IMR-90 (cell line): Measurements from ENCODE around the gene FTO. TPM values are rescaled to one million over a fixed set of nuclear protein-coding genes. Genes with fewer than 3 reads are reported as not detected.

Experiments
- ATAC-seq: fragments of 200-7000 bp; cut with Tn5 transposase; 2 replicates; pipeline ENCODE4 v1.9.1; 2020; ENCODE audit warnings: low read depth, mild to moderate bottlenecking, moderate library complexity
- BruUV-seq: library from RNA; stranded (reverse); fragments of 400-500 nt; replicated peaks from 2 replicates; lab custom pipeline; 2021; lab: Mats Ljungman, UMichigan
- CTCF ChIA-PET: fragments of 300-600 bp; formaldehyde crosslinking; extraction: SDS; loops from one replicate; lab custom pipeline; 2021; ENCODE audit warnings: antibody characterized with exemption; lab: Yijun Ruan, JAX
- POLR2A ChIA-PET: fragments of 300-600 bp; sonication (Branson Sonifier 250); formaldehyde crosslinking; loops from one replicate; lab custom pipeline; 2022; ENCODE audit warnings: antibody characterized with exemption; ENCODE audit not compliant: unreplicated experiment; lab: Charles Lee
- DNase-seq: peaks from one replicate; pipeline ENCODE4 v3.0.0; 2013
- H2AFZ ChIP-seq: replicated peaks from 2 replicates; pipeline ENCODE3; 2013; ENCODE audit warnings: low read length, mild to moderate bottlenecking; ENCODE audit not compliant: poor library complexity
- H2AK5ac ChIP-seq: 2 replicates; pipeline ENCODE4 v1.6.1; 2013; ENCODE audit warnings: low read depth, low read length, inconsistent platforms
- H2AK9ac ChIP-seq: replicated peaks from 2 replicates; pipeline ENCODE3; 2013; ENCODE audit warnings: mild to moderate bottlenecking, low read depth, low read length, moderate library complexity; ENCODE audit not compliant: poor library complexity
- H2BK120ac ChIP-seq: 2 replicates; pipeline ENCODE4 v1.6.1; 2013; ENCODE audit warnings: low read depth, low read length, inconsistent platforms
- H2BK15ac ChIP-seq: 3 replicates; pipeline ENCODE4 v1.6.1; 2013; ENCODE audit warnings: low read depth, low read length, inconsistent platforms
- H2BK20ac ChIP-seq: 2 replicates; pipeline ENCODE4 v1.6.1; 2013; ENCODE audit warnings: low read depth, mild to moderate bottlenecking, inconsistent platforms, low read length, moderate library complexity
- H2BK5ac ChIP-seq: 2 replicates; pipeline ENCODE4 v1.6.1; 2013; ENCODE audit warnings: mild to moderate bottlenecking, low read depth, low read length, inconsistent platforms; ENCODE audit not compliant: poor library complexity, severe bottlenecking
- H3K14ac ChIP-seq: replicated peaks from 2 replicates; pipeline ENCODE4 v1.6.1; 2013; ENCODE audit warnings: low read depth, low read length, inconsistent platforms
- H3K18ac ChIP-seq: 2 replicates; pipeline ENCODE4 v1.6.1; 2013; ENCODE audit warnings: low read depth, low read length, control low read depth
- H3K23ac ChIP-seq: 2 replicates; pipeline ENCODE4 v1.6.1; 2013; ENCODE audit warnings: low read depth, low read length, inconsistent platforms
- H3K27ac ChIP-seq: 2 replicates; pipeline ENCODE4 v1.5.1; 2013; ENCODE audit warnings: mild to moderate bottlenecking, control low read depth, low read length; ENCODE audit not compliant: insufficient read depth
- H3K27me3 ChIP-seq: 2 replicates; pipeline ENCODE4 v1.6.1; 2013; ENCODE audit warnings: low read length; ENCODE audit not compliant: control insufficient read depth, insufficient read depth
- H3K36me3 ChIP-seq: 2 replicates; pipeline ENCODE4 v1.6.1; 2013; ENCODE audit warnings: low read length, mixed read lengths; ENCODE audit not compliant: control insufficient read depth, insufficient read depth
- H3K4ac ChIP-seq: 2 replicates; pipeline ENCODE4 v1.6.1; 2013; ENCODE audit warnings: low read depth, low read length, inconsistent platforms
- H3K4me1 ChIP-seq: 2 replicates; pipeline ENCODE4 v1.6.1; 2013; ENCODE audit warnings: low read length, mixed read lengths; ENCODE audit not compliant: control insufficient read depth, insufficient read depth
- H3K4me2 ChIP-seq: 2 replicates; pipeline ENCODE4 v1.6.1; 2013; ENCODE audit warnings: low read depth, mild to moderate bottlenecking, control low read depth, low read length, moderate library complexity
- H3K4me3 ChIP-seq: 2 replicates; pipeline ENCODE4 v1.5.1; 2013; ENCODE audit warnings: low read depth, mild to moderate bottlenecking, control low read depth, low read length, moderate library complexity; ENCODE audit not compliant: insufficient read depth
- H3K56ac ChIP-seq: 2 replicates; pipeline ENCODE4 v1.6.1; 2013; ENCODE audit warnings: low read length, inconsistent platforms; ENCODE audit not compliant: insufficient read depth; ENCODE audit errors: extremely low read depth
- H3K79me1 ChIP-seq, 2 experiments: 2 replicates each; pipeline ENCODE4 v1.6.1; 2013; ENCODE audit warnings: low read length in 2 of 2, inconsistent platforms in 1 of 2, low read depth in 1 of 2
- H3K9ac ChIP-seq: 2 replicates; pipeline ENCODE4 v1.6.1; 2013; ENCODE audit warnings: low read depth, low read length, control low read depth
- H3K9me1 ChIP-seq: 2 replicates; pipeline ENCODE4 v1.6.1; 2013; ENCODE audit warnings: low read length, inconsistent platforms; ENCODE audit not compliant: insufficient read depth
- H3K9me3 ChIP-seq: 2 replicates; pipeline ENCODE4 v1.6.1; 2013; ENCODE audit warnings: low read length; ENCODE audit not compliant: control insufficient read depth, insufficient read depth
- H4K20me1 ChIP-seq: 2 replicates; pipeline ENCODE4 v1.6.1; 2013; ENCODE audit warnings: low read length, inconsistent platforms; ENCODE audit not compliant: insufficient read depth
- H4K5ac ChIP-seq: 2 replicates; pipeline ENCODE4 v1.6.1; 2013; ENCODE audit warnings: mild to moderate bottlenecking, low read depth, low read length, control low read depth
- H4K8ac ChIP-seq, 2 experiments: 2 replicates each; pipeline ENCODE4 v1.6.1; 2013; ENCODE audit warnings: low read depth in 2 of 2, low read length in 2 of 2, control low read depth in 1 of 2, inconsistent platforms in 1 of 2
- H4K91ac ChIP-seq: 2 replicates; pipeline ENCODE4 v1.6.1; 2013; ENCODE audit warnings: low read depth, low read length, inconsistent platforms; ENCODE audit not compliant: insufficient read depth
- BHLHE40 ChIP-seq: fragments of 150-350 bp; IDR thresholded peaks from 2 replicates; pipeline ENCODE4 v1.6.1; 2016; ENCODE audit warnings: mild to moderate bottlenecking, low read depth, low read length
- CEBPB ChIP-seq: IDR thresholded peaks from 2 replicates; pipeline ENCODE4 v1.6.1; 2012; ENCODE audit warnings: low read depth, low read length, improper control_type of control experiment
- FOS ChIP-seq: fragments of 150-350 bp; IDR thresholded peaks from 2 replicates; pipeline ENCODE4 v1.6.1; 2016; ENCODE audit warnings: low read depth, low read length
- MXI1 ChIP-seq: IDR thresholded peaks from 2 replicates; pipeline ENCODE4 v1.6.1; 2012; ENCODE audit warnings: low read depth, mild to moderate bottlenecking, low read length, moderate library complexity, borderline replicate concordance
- NFE2L2 ChIP-seq: fragments of 150-350 bp; IDR thresholded peaks from 2 replicates; pipeline ENCODE4 v1.6.1; 2016; ENCODE audit warnings: low read depth, mild to moderate bottlenecking, low read length
- POLR2A ChIP-seq: IDR thresholded peaks from 2 replicates; pipeline ENCODE4 v1.6.1; 2012; ENCODE audit warnings: mild to moderate bottlenecking, low read depth, low read length
- RAD21 ChIP-seq: IDR thresholded peaks from 2 replicates; pipeline ENCODE4 v1.6.1; 2012; ENCODE audit warnings: low read length, improper control_type of control experiment
- RFX5 ChIP-seq: IDR thresholded peaks from 2 replicates; pipeline ENCODE4 v1.8.0; 2012; ENCODE audit warnings: low read depth, mild to moderate bottlenecking, low read length, moderate library complexity
- SMC3 ChIP-seq: fragments of 150-350 bp; IDR thresholded peaks from 2 replicates; pipeline ENCODE4 v1.6.1; 2016; ENCODE audit warnings: low read depth, mild to moderate bottlenecking, antibody characterized with exemption, low read length, moderate library complexity
- WGBS, 2 experiments: methylation state at CpG; one replicate each; pipeline versions ENCODE4 v1.1.5 to v1.1.7; 2013; ENCODE audit warnings: missing lambda C conversion rate in 2 of 2; ENCODE audit not compliant: insufficient read length in 1 of 2; ENCODE audit errors: extremely low coverage in 2 of 2; 5-methylcytosine and 5-hydroxymethylcytosine counted together
- dilution Hi-C: fragments of 300-500 bp; cut with HindIII; formaldehyde crosslinking; loops from one replicate; pipeline ENCODE4 v1.14.3; 2018; ENCODE audit warnings: low sequenced_read_pairs; ENCODE audit not compliant: unreplicated experiment
- in situ Hi-C: fragments of 300-500 bp; cut with MboI; formaldehyde crosslinking; loops from 3 replicates; pipeline ENCODE4 v1.14.3; 2019; ENCODE audit warnings: low sequenced_read_pairs, inconsistent platforms, mixed read lengths
- intact Hi-C: fragments of 100-400 bp; cut with micrococcal nuclease; formaldehyde crosslinking; loops from 2 replicates; pipeline ENCODE4 v1.10.0; 2022
- polyA plus RNA-seq, 3 experiments: library from polyadenylated mRNA; depleted of rRNA; stranded (reverse); fragments of >200 nt; gene quantifications; 2 replicates each; pipeline ENCODE4 v1.2.3, GENCODE V29; 2012; ENCODE audit warnings: low replicate concordance in 1 of 3
- total RNA-seq: library from RNA; depleted of rRNA; stranded (reverse); fragments of >200 nt; gene quantifications from 2 replicates; pipeline ENCODE4 v1.2.3, GENCODE V29; 2012
- TF ChIP-seq, protein P1 (sequence below): fragments of 150-350 bp; IDR thresholded peaks from 2 replicates; pipeline ENCODE4 v1.6.1; 2017; ENCODE audit warnings: mild to moderate bottlenecking, antibody characterized with exemption, low read length, low read depth
- TF ChIP-seq, protein P2 (sequence below): fragments of 150-350 bp; IDR thresholded peaks from 2 replicates; pipeline ENCODE4 v1.6.1; 2016; ENCODE audit warnings: low read depth, mild to moderate bottlenecking, low read length, moderate library complexity, borderline replicate concordance
- TF ChIP-seq, protein P3 (sequence below): conservative IDR thresholded peaks from 2 replicates; pipeline ENCODE4 v1.5.1; 2012; ENCODE audit warnings: mild to moderate bottlenecking, low read depth, low read length, improper control_type of control experiment

Gene FTO
- total and polyA plus RNA-seq, 2 of the 4 experiments (the other 2 are of a cell fraction) = 70.3 to 132 TPM

DNA sequence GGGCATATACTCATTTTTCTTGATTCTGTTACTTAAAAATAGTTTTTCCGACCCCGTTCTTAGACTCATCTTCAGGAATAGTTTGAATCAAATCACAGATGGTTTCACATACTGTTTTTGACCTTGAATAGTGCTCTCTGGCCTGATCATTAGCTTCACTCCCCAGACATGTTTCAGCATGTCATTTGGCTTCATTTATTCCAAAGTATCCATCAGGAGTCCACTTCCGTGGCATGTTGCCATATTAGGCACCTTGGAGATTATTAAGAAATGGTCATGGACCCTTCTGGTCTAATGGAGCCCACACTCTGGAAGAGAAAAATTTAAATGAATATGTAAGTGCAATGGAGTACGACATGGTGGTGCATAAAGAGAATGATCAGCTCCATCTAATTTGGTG is 222.3 kb downstream of the FTO start:
- no TSS peak for BruUV-seq
- 83% methylated on average over 1 of the region's 4 CpGs; no CpG with 5 or more reads in 1 of the 2 experiments for WGBS, 2 experiments
- H3K4me3 ChIP-seq = no peak overlapping the region
- CTCF ChIA-PET = no interaction called here
- H3K9me1 ChIP-seq = no peaks in the 10 kb centered on the region; the same call in 1 of the 2 replicates
- H2AFZ ChIP-seq = no peak overlapping the region
- H2AK9ac ChIP-seq = no peak overlapping the region
- dilution Hi-C loops = no loop called here
- no peak for DNase-seq
- no peak overlapping the region for H3K9ac ChIP-seq
- in situ Hi-C loops = no loop called here
- no peak overlapping the region for H3K4ac ChIP-seq
- H3K4me2 ChIP-seq = no peak overlapping the region
- no peak overlapping the region for H2AK5ac ChIP-seq
- intact Hi-C loops = no loop called here
- POLR2A ChIA-PET = no interaction called here
- peaks cover 0 to 4% of the 10 kb centered on the region in 2 experiments; a peak in 2 of 4 replicates for H3K79me1 ChIP-seq
- no peaks in the 10 kb centered on the region for H3K27me3 ChIP-seq
- H3K4me1 ChIP-seq = peaks cover 4% of the 10 kb centered on the region; the same call in 1 of the 2 replicates
- no peak overlapping the region for H2BK20ac ChIP-seq
- H4K8ac ChIP-seq = no peak overlapping the region
- no peak overlapping the region for H3K18ac ChIP-seq
- no peak overlapping the region for H3K14ac ChIP-seq
- no peaks in the 10 kb centered on the region for H3K36me3 ChIP-seq
- no peak for TF ChIP-seq POLR2A
- TF ChIP-seq CEBPB = no peak
- TF ChIP-seq BHLHE40 = no peak
- no peak for TF ChIP-seq RFX5
- TF ChIP-seq, protein P1, sequence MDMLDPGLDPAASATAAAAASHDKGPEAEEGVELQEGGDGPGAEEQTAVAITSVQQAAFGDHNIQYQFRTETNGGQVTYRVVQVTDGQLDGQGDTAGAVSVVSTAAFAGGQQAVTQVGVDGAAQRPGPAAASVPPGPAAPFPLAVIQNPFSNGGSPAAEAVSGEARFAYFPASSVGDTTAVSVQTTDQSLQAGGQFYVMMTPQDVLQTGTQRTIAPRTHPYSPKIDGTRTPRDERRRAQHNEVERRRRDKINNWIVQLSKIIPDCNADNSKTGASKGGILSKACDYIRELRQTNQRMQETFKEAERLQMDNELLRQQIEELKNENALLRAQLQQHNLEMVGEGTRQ = no peak
- TF ChIP-seq NFE2L2 = no peak
- TF ChIP-seq RAD21 = no peak
- TF ChIP-seq FOS = no peak
- TF ChIP-seq SMC3 = no peak
- TF ChIP-seq, protein P2, sequence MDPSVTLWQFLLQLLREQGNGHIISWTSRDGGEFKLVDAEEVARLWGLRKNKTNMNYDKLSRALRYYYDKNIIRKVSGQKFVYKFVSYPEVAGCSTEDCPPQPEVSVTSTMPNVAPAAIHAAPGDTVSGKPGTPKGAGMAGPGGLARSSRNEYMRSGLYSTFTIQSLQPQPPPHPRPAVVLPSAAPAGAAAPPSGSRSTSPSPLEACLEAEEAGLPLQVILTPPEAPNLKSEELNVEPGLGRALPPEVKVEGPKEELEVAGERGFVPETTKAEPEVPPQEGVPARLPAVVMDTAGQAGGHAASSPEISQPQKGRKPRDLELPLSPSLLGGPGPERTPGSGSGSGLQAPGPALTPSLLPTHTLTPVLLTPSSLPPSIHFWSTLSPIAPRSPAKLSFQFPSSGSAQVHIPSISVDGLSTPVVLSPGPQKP = no peak
- TF ChIP-seq MXI1 = no peak
- TF ChIP-seq, protein P3, sequence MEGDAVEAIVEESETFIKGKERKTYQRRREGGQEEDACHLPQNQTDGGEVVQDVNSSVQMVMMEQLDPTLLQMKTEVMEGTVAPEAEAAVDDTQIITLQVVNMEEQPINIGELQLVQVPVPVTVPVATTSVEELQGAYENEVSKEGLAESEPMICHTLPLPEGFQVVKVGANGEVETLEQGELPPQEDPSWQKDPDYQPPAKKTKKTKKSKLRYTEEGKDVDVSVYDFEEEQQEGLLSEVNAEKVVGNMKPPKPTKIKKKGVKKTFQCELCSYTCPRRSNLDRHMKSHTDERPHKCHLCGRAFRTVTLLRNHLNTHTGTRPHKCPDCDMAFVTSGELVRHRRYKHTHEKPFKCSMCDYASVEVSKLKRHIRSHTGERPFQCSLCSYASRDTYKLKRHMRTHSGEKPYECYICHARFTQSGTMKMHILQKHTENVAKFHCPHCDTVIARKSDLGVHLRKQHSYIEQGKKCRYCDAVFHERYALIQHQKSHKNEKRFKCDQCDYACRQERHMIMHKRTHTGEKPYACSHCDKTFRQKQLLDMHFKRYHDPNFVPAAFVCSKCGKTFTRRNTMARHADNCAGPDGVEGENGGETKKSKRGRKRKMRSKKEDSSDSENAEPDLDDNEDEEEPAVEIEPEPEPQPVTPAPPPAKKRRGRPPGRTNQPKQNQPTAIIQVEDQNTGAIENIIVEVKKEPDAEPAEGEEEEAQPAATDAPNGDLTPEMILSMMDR = no peak
- H2BK120ac ChIP-seq = no peak overlapping the region
- H2BK15ac ChIP-seq = no peak overlapping the region
- no peak overlapping the region for H2BK5ac ChIP-seq
- no peak overlapping the region for H4K91ac ChIP-seq
- H4K20me1 ChIP-seq = no peaks in the 10 kb centered on the region
- no peak overlapping the region for H3K27ac ChIP-seq
- no peak for ATAC-seq
- no peak overlapping the region for H4K5ac ChIP-seq
- H3K9me3 ChIP-seq = no peaks in the 10 kb centered on the region
- H3K23ac ChIP-seq = no peak overlapping the region
- no peak overlapping the region for H3K56ac ChIP-seq
